Ovary (tissue), 9 donors: Measurements from ENCODE around the gene PNPLA8. TPM values are rescaled to one million over a fixed set of nuclear protein-coding genes. Genes with fewer than 3 reads are reported as not detected.

ENCODE experiments used
- DNase-seq, 5 donors: peaks; one replicate each; pipeline ENCODE4 v3.0.0-alpha.2; 2019 to 2020
- H3K27ac ChIP-seq, 2 donors: fragments of 200-600 bp; one replicate each; pipeline versions ENCODE4 v1.5.1 to v1.8.0; 2019 to 2022
- H3K27me3 ChIP-seq: fragments of 200-600 bp; one replicate; pipeline ENCODE4 v1.8.0; 2022
- H3K36me3 ChIP-seq: fragments of 200-600 bp; sonication (generic); one replicate; pipeline ENCODE4 v1.5.1; 2019
- H3K4me1 ChIP-seq: one replicate; pipeline ENCODE4 v1.8.1; 2013; ENCODE audit warnings: mild to moderate bottlenecking, moderate library complexity; ENCODE audit not compliant: insufficient read depth
- H3K4me3 ChIP-seq: fragments of 200-600 bp; sonication (generic); one replicate; pipeline ENCODE4 v1.5.1; 2017
- H3K9me3 ChIP-seq, 2 donors: fragments of 200-600 bp in 1 of 2; sonication (generic) in 1 of 2; one replicate each; pipeline versions ENCODE4 v1.5.1 to v1.8.1; 2013 to 2019; ENCODE audit warnings: mild to moderate bottlenecking in 1 of 2, moderate library complexity in 1 of 2
- EP300 ChIP-seq: sonication (generic); formaldehyde crosslinking; IDR thresholded peaks from one replicate; pipeline ENCODE4 v1.6.1; 2017; ENCODE audit warnings: antibody characterized with exemption
- POLR2A ChIP-seq: fragments of 450-650 bp; IDR thresholded peaks from one replicate; pipeline ENCODE4 v1.6.1; 2017; ENCODE audit warnings: antibody characterized with exemption, mild to moderate bottlenecking, moderate library complexity
- WGBS, 3 donors: extraction: QIAGEN DNeasy Blood & Tissue Kit in 1 of 3; methylation state at CpG; one replicate each; pipeline versions ENCODE4 v1.1.5 to v1.1.7; 2013 to 2017; 5-methylcytosine and 5-hydroxymethylcytosine counted together
- intact Hi-C, 4 donors: fragments of 100-400 bp; cut with DNase I; formaldehyde crosslinking; loops; one replicate each; pipeline versions ENCODE4 v1.11.0 to v1.15.1; 2022 to 2023
- polyA plus RNA-seq, 2 donors: library from polyadenylated mRNA; stranded (reverse); fragments of 200-250 nt in 1 of 2; fragments of 350-450 nt in 1 of 2; fragmentation: Illumina TruSeq in 1 of 2; extraction: RNeasy Lipid Tissue Mini Kit (QIAGEN cat#74804) in 1 of 2; gene quantifications; one replicate each; pipeline ENCODE4 v1.2.3, GENCODE V29; 2013 to 2014
- total RNA-seq, 7 donors: library from RNA; depleted of rRNA in 2 of 7; stranded (reverse); fragments of >200 nt in 2 of 7; fragmentation: NEBNext Ultra II Directional in 3 of 7; extraction: Animal tissue kit (Norgen Biotek cat#: 25700) in 3 of 7; gene quantifications; one replicate each; pipeline versions ENCODE4 v1.1.0 to v1.2.4, GENCODE V29; 2016 to 2023
- TF ChIP-seq, protein P1 (sequence below), 3 donors: fragments of 450-650 bp in 2 of 3; fragments of 200-600 bp in 1 of 3; IDR thresholded peaks; one replicate each; pipeline versions ENCODE4 v1.5.1 to v1.8.0; 2016 to 2022; ENCODE audit warnings: antibody characterized with exemption in 3 of 3, mild to moderate bottlenecking in 1 of 3
- donor health status: DM: no; HTN: no; CAD: no; lungs with moderate emphysema.
- donor health status: DM: no; HTN: no; CAD: no.
- donor health status: Bipolar disorder and iron deficiency.
- donor health status: DM: yes; HTN: yes; CAD: no.
- donor health status: DM: no; HTN: no; CAD: no.
- donor health status: DM: yes; HTN: yes; CAD: no.

Gene PNPLA8
- total and polyA plus RNA-seq, 9 donors = 16.8 to 39.7 (median 24.9) TPM

- H3K27ac ChIP-seq = no peak overlapping the region
- WGBS, 3 donors = 58 to 85% (median 79%) methylated on average over 2 of the region's 2 CpGs
- H3K9me3 ChIP-seq = no peaks in the 10 kb centered on the region
- no peak for DNase-seq
- intact Hi-C loops = no loop called here
- H3K4me1 ChIP-seq = no peaks in the 10 kb centered on the region
- H3K4me3 ChIP-seq = no peak overlapping the region
- TF ChIP-seq POLR2A (no peak), EP300 (no peak)
- TF ChIP-seq, protein P1, sequence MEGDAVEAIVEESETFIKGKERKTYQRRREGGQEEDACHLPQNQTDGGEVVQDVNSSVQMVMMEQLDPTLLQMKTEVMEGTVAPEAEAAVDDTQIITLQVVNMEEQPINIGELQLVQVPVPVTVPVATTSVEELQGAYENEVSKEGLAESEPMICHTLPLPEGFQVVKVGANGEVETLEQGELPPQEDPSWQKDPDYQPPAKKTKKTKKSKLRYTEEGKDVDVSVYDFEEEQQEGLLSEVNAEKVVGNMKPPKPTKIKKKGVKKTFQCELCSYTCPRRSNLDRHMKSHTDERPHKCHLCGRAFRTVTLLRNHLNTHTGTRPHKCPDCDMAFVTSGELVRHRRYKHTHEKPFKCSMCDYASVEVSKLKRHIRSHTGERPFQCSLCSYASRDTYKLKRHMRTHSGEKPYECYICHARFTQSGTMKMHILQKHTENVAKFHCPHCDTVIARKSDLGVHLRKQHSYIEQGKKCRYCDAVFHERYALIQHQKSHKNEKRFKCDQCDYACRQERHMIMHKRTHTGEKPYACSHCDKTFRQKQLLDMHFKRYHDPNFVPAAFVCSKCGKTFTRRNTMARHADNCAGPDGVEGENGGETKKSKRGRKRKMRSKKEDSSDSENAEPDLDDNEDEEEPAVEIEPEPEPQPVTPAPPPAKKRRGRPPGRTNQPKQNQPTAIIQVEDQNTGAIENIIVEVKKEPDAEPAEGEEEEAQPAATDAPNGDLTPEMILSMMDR (IDR thresholded peaks at IDR 0.05) = no peak
- no peaks in the 10 kb centered on the region for H3K27me3 ChIP-seq
- no peaks in the 10 kb centered on the region for H3K36me3 ChIP-seq
Observed at GRCh38 chr7:108425714-108426275, 100.1 kb downstream of the PNPLA8 start.

DNA sequence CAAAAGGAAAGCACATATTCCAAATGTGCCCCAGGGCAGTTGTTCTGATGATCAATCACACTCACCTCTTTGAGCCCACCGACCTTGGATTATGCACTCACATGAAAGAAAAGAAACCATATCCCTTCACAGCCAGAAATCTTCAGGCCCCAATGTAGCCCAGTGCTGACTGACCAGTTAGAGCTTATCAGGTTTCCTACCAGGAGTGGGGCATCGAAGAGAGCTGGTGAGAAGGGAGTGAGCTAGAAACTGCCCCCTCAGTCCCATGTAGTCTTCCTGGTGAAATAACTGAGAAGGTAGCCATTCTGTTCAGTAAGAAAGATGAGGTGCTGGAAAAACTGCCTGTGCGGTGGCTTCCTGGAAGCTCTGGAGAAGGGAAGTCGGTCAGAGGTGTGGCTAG lies 101.9 kb downstream of the PNPLA8 start:
- H3K27ac ChIP-seq = no peak overlapping the region
- H3K27me3 ChIP-seq = no peaks in the 10 kb centered on the region
- no peaks in the 10 kb centered on the region for H3K9me3 ChIP-seq
- TF ChIP-seq, protein P1 (IDR thresholded peaks at IDR 0.05) = no peak
- TF ChIP-seq EP300 (no peak), POLR2A (no peak)
- no peak overlapping the region for H3K4me3 ChIP-seq
- 83 to 90% (median 86%) methylated on average over 4 of the region's 4 CpGs for WGBS, 3 donors
- no peaks in the 10 kb centered on the region for H3K36me3 ChIP-seq
- DNase-seq = no peak
- no peaks in the 10 kb centered on the region for H3K4me1 ChIP-seq
- intact Hi-C loops = no loop called here

DNA sequence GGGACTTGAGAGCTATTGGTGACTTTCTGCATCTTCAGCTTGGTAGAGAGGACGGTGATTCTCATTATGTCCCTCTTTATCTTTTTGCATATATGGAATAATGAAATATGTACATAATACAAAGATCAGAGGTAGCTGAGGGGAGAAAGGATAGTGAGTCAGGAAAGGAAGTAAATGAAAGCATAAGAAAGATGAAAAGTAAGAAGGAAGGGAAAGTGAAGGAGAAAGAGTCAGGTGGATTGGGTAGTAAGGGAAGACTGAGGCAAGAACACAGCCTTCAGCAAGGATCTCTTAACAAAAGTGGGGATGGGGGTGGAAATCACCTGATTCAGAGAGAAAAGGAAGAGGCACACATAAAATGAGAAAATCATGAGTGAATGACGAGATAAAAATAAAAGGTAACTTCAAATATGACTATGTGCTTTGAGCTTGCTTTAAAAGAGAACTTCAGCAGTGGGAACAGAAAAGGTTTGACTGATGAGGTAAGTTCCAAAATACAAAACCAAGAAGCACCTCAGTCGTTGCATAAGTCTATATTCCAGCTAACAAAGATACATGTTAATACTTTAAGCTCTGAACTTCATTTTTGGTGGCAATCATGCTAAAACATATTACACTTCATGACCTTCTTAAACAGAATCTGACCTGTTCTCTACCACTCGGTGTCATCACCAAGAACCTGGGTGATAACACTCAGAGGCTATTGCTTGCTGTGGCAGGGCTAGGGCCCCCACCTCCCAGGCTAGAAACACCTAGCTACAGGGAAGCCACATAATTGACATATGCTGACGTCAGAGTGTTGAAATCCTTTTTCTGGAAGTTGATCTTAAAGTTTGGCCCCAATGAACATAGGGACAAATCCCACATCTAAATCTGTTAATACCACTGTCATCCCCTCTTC lies 102.6 kb downstream of the PNPLA8 start:
- intact Hi-C loops = no loop called here
- Histone ChIP-seq H3K4me3 (no peak overlapping the region), H3K9me3 (no peaks in the 10 kb centered on the region), H3K27ac (no peak overlapping the region), H3K4me1 (no peaks in the 10 kb centered on the region), H3K36me3 (no peaks in the 10 kb centered on the region), H3K27me3 (no peaks in the 10 kb centered on the region)
- DNase-seq = no peak
- 85 to 90% (median 90%) methylated on average over 5 of the region's 5 CpGs for WGBS, 3 donors
- no peak for TF ChIP-seq POLR2A
- no peak for TF ChIP-seq EP300
- TF ChIP-seq, protein P1 (IDR thresholded peaks at IDR 0.05) = no peak

- DNase-seq = no peak
- Histone ChIP-seq H3K9me3 (no peaks in the 10 kb centered on the region), H3K36me3 (no peaks in the 10 kb centered on the region), H3K4me3 (no peak overlapping the region), H3K4me1 (no peaks in the 10 kb centered on the region), H3K27ac (no peak overlapping the region), H3K27me3 (no peaks in the 10 kb centered on the region)
- TF ChIP-seq, protein P1 (IDR thresholded peaks at IDR 0.05) = no peak
- TF ChIP-seq POLR2A (no peak), EP300 (no peak)
- intact Hi-C loops = no loop called here
- 16 to 26% (median 16%) methylated on average over 3 of the region's 3 CpGs for WGBS, 3 donors
Observed at GRCh38 chr7:108421720-108422331, 104.1 kb downstream of the PNPLA8 start.

Other genes starting within 250 kb of the PNPLA8 start
- 10 to 100 TPM in 2 of 7 donors, 1 to 10 TPM in 4, under 1 TPM in 1; 0.61 to 14.8 (median 3.3) TPM for gene NRCAM, start 69.7 kb downstream of the PNPLA8 start, total RNA-seq
- 1 to 10 TPM; 1.3 to 2.3 TPM for gene NRCAM, start 69.7 kb downstream of the PNPLA8 start, polyA plus RNA-seq
- 10 to 100 TPM; 18.2 to 44.5 (median 37.5) TPM for gene THAP5, start 43.6 kb upstream of the PNPLA8 start, total RNA-seq
- gene THAP5, start 43.6 kb upstream of the PNPLA8 start, polyA plus RNA-seq = 10 to 100 TPM; 17.0 to 20.5 TPM
- gene DNAJB9, start 43.7 kb upstream of the PNPLA8 start, total RNA-seq = 10 to 100 TPM; 17.5 to 44.2 (median 26.5) TPM
- 10 to 100 TPM; 21.7 to 23.7 TPM for gene DNAJB9, start 43.7 kb upstream of the PNPLA8 start, polyA plus RNA-seq